H1 (cell line): ENCODE measurements around the gene PITPNC1. TPM values are rescaled to one million over a fixed set of nuclear protein-coding genes. Genes with fewer than 3 reads are reported as not detected.

Experiments
- CBX5 ChIP-seq: fragments of 300-800, 300-1000 bp; sonication (generic); IDR thresholded peaks from 2 replicates; pipeline ENCODE4 v1.7.1; 2016; ENCODE audit warnings: antibody characterized with exemption, low read length, low read depth
- CHD7 ChIP-seq: fragments of 300-600 bp; sonication (generic); IDR thresholded peaks from 2 replicates; pipeline ENCODE4 v1.7.1; 2012; ENCODE audit warnings: low read length, moderate library complexity, mild to moderate bottlenecking, inconsistent platforms; ENCODE audit not compliant: insufficient replicate concordance
- EZH2 ChIP-seq: fragments of 200-600 bp; sonication (generic); IDR thresholded peaks from 2 replicates; pipeline ENCODE4 v1.7.1; 2012; ENCODE audit warnings: low read depth, mild to moderate bottlenecking, moderate library complexity, low read length, inconsistent platforms; ENCODE audit not compliant: severe bottlenecking
- KDM5A ChIP-seq: fragments of 200-600 bp; IDR thresholded peaks from 2 replicates; pipeline ENCODE4 v1.7.1; 2012; ENCODE audit warnings: mild to moderate bottlenecking, low read length, inconsistent platforms, mixed read lengths
- POLR2AphosphoS5 ChIP-seq: IDR thresholded peaks from 2 replicates; pipeline ENCODE4 v1.6.1; 2011; ENCODE audit warnings: low read depth, low read length
- SUZ12 ChIP-seq: fragments of 200-600 bp; sonication (generic); IDR thresholded peaks from 2 replicates; pipeline ENCODE4 v1.6.1; 2012; ENCODE audit warnings: mild to moderate bottlenecking, inconsistent platforms, low read length, moderate library complexity, mixed read lengths
- polyA plus RNA-seq, 7 experiments: library from polyadenylated mRNA; depleted of rRNA in 3 of 7; stranded (reverse) in 5 of 7; unstranded in 2 of 7; fragments of >200 nt in 5 of 7; fragments of 200-250 nt in 2 of 7; gene quantifications; 1 replicate in 5 of 7; 2 replicates in 1 of 7; 4 replicates in 1 of 7; pipeline versions ENCODE4 v1.2.1 to v1.2.3, GENCODE V29; 2011 to 2013; ENCODE audit warnings: missing spikeins in 2 of 7, mixed read lengths in 2 of 7
- total RNA-seq: library from RNA; stranded (reverse); fragmentation: NEBNext Ultra II Directional; extraction: Animal tissue kit (Norgen Biotek cat#: 25700); gene quantifications from 2 replicates; pipeline ENCODE4 v1.2.1, GENCODE V29; 2021
- TF ChIP-seq, protein P1 (sequence below): IDR thresholded peaks from 2 replicates; pipeline ENCODE4 v1.6.1; 2012; ENCODE audit warnings: inconsistent platforms

PITPNC1 gene
- total and polyA plus RNA-seq, 2 of the 8 experiments (the other 6 are each of a cell fraction or from before 2014, with no cell fraction given), result 17.6 to 54.7 TPM

DNA sequence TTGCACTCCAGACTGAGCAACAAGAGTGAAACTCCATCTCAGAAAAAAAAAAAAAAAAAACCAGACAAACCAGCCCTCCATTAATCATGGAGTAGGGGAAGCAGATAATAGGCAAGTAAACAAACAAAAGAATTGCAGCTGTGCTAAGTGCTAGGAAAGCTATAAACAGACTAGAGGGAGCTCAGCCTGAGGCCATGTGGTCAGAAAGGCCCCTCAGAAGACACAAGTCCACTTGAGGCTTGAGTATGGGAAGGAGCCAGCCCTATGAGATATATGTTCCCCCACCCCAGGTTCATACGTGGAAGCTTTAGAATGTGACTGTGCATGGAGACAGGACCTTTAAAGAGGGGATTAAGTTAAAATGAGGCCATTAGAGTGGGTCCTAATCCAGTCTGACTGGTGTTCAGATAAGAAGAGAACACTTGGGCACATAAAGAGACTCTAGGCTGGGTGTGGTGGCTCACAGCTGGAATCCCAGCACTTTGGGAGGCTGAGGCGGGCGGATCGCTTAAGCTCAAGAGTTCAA lies 208.1 kb downstream of the PITPNC1 start (continued):
- TF ChIP-seq EZH2, result no peak
- TF ChIP-seq CBX5, result no peak
- no peak for TF ChIP-seq POLR2AphosphoS5
- no peak for TF ChIP-seq SUZ12
- TF ChIP-seq, protein P1, sequence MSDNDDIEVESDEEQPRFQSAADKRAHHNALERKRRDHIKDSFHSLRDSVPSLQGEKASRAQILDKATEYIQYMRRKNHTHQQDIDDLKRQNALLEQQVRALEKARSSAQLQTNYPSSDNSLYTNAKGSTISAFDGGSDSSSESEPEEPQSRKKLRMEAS, result no peak
- no peak for TF ChIP-seq KDM5A
- TF ChIP-seq CHD7, result no peak
